IPS-NIHi7 (cell line): Measurements from ENCODE around the gene CC2D2A.
A peak's percentile ranks its signal among the peaks of the same experiment; 100 is the strongest.
"Not testable (repeated sequence)": the region's sequence is repeated elsewhere in the genome, so short reads cannot be mapped to it uniquely, and the experiment has no call there.

Source experiments
- DNase-seq: peaks from one replicate; pipeline ENCODE4 v3.0.0; 2012; ENCODE audit warnings: mixed read lengths; ENCODE audit errors: extremely low spot score

Gene CC2D2A

GRCh38 chr4:15557786-15558550 lies 88.3 kb downstream of the CC2D2A start:
- no peak for DNase-seq

- DNase-seq: no peak
Observed at GRCh38 chr4:15558561-15558960, 88.9 kb downstream of the CC2D2A start.

- DNase-seq: no peak
Observed at GRCh38 chr4:15562114-15562513, 92.4 kb downstream of the CC2D2A start.

GRCh38 chr4:15562623-15563022 lies 92.9 kb downstream of the CC2D2A start:
- no peak for DNase-seq

GRCh38 chr4:15563871-15564270 lies 94.2 kb downstream of the CC2D2A start:
- DNase-seq: peak; percentile 24

- DNase-seq: no peak
Observed at GRCh38 chr4:15568821-15569220, 99.1 kb downstream of the CC2D2A start.

GRCh38 chr4:15569746-15570145 lies 100.1 kb downstream of the CC2D2A start:
- no peak for DNase-seq

GRCh38 chr4:15575966-15576365 lies 106.3 kb downstream of the CC2D2A start:
- peak; percentile 14 for DNase-seq

GRCh38 chr4:15577508-15577907 lies 107.8 kb downstream of the CC2D2A start:
- DNase-seq: no peak

- no peak for DNase-seq
Observed at GRCh38 chr4:15584785-15585184, 115.1 kb downstream of the CC2D2A start.

GRCh38 chr4:15585331-15585730 lies 115.6 kb downstream of the CC2D2A start:
- DNase-seq: no peak

GRCh38 chr4:15586066-15586465 lies 116.4 kb downstream of the CC2D2A start:
- no peak for DNase-seq

GRCh38 chr4:15587649-15588048 lies 118.0 kb downstream of the CC2D2A start:
- no peak for DNase-seq

GRCh38 chr4:15592799-15593198 lies 123.1 kb downstream of the CC2D2A start:
- DNase-seq: no peak

- no peak for DNase-seq
Observed at GRCh38 chr4:15598644-15599043, 129.0 kb downstream of the CC2D2A start.

- no peak for DNase-seq
Observed at GRCh38 chr4:15600176-15600575, 130.5 kb downstream of the CC2D2A start.

GRCh38 chr4:15601862-15602261 lies 132.2 kb downstream of the CC2D2A start:
- no peak for DNase-seq

GRCh38 chr4:15605537-15605936 lies 135.9 kb downstream of the CC2D2A start:
- no peak for DNase-seq

GRCh38 chr4:15610855-15611254 lies 141.2 kb downstream of the CC2D2A start:
- no peak for DNase-seq

GRCh38 chr4:15612136-15612535 lies 142.5 kb downstream of the CC2D2A start:
- DNase-seq: no peak

GRCh38 chr4:15614891-15615290 lies 145.2 kb downstream of the CC2D2A start:
- DNase-seq: not testable (repeated sequence)

- DNase-seq: not testable (repeated sequence)
Observed at GRCh38 chr4:15617407-15617806, 147.7 kb downstream of the CC2D2A start.

- DNase-seq: no peak
Observed at GRCh38 chr4:15636818-15637217, 167.1 kb downstream of the CC2D2A start.

GRCh38 chr4:15638418-15638817 lies 168.7 kb downstream of the CC2D2A start:
- no peak for DNase-seq
